Measurements from ENCODE around the gene NDOR1.

NDOR1 gene

GRCh38 chr9:137266162-137266527 lies 60.6 kb downstream of the NDOR1 start:
- peak; percentile 24 for DNase-seq

Measured in femur (tissue), 1 donor.